ENCODE data around the gene TBC1D19. TPM values are rescaled to one million over a fixed set of nuclear protein-coding genes. Genes with fewer than 3 reads are reported as not detected.

The TBC1D19 gene
- total and polyA plus RNA-seq, 9 of the 15 experiments (the other 6 are each of a cell fraction or from before 2014, with no cell fraction given), result 0.73 to 5.6 (median 3.7) TPM

DNA sequence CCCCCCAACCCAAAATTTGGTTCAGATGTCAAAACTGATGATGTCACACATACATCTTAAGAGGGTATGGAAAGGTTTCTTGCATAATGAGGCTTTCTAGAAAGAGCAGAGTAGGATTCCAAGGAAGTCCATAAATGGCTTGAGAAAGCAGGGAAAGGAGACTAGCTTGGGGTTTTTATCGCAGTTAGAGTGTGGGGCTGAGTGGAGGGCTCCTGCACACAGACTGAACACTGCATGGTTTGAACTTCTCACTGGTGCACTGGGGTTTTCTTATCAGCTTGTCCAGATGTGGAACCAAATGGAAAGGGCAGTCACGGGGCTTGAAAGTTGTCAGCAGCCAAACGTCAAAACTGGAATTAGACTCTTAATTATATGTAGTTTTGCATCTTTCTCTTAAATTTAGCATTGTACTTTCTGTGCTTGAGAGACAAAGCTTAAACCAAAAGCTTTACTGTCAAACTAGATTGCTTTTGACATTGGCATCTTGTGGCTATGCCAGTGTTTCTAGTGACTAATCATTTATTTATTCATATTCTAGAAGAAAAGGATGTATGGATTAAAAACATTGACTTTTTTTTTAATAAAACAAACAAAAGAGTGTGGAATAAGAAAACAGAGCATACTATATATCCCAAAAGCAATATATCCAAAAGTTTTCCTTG, 198.4 kb downstream of the TBC1D19 start (continued):
- TF ChIP-seq, protein P1, sequence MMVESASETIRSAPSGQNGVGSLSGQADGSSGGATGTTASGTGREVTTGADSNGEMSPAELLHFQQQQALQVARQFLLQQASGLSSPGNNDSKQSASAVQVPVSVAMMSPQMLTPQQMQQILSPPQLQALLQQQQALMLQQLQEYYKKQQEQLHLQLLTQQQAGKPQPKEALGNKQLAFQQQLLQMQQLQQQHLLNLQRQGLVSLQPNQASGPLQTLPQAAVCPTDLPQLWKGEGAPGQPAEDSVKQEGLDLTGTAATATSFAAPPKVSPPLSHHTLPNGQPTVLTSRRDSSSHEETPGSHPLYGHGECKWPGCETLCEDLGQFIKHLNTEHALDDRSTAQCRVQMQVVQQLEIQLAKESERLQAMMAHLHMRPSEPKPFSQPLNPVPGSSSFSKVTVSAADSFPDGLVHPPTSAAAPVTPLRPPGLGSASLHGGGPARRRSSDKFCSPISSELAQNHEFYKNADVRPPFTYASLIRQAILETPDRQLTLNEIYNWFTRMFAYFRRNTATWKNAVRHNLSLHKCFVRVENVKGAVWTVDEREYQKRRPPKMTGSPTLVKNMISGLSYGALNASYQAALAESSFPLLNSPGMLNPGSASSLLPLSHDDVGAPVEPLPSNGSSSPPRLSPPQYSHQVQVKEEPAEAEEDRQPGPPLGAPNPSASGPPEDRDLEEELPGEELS (CRISPR knock-in tag; IDR thresholded peaks at IDR 0.05; ENCODE audit: borderline replicate concordance), result no peak
- TF ChIP-seq, protein P2, sequence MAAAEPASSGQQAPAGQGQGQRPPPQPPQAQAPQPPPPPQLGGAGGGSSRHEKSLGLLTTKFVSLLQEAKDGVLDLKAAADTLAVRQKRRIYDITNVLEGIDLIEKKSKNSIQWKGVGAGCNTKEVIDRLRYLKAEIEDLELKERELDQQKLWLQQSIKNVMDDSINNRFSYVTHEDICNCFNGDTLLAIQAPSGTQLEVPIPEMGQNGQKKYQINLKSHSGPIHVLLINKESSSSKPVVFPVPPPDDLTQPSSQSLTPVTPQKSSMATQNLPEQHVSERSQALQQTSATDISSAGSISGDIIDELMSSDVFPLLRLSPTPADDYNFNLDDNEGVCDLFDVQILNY (CRISPR knock-in tag; IDR thresholded peaks at IDR 0.05), result no peak
- TF ChIP-seq ZNF551 (CRISPR knock-in tag; IDR thresholded peaks at IDR 0.05), result no peak
- no peak for TF ChIP-seq MCM3 (IDR thresholded peaks at IDR 0.05)
- TF ChIP-seq ARID2 (IDR thresholded peaks at IDR 0.05), result no peak
- peak; percentile 65 for TF ChIP-seq HDAC3 (IDR thresholded peaks at IDR 0.05; ENCODE audit: borderline replicate concordance, partially characterized antibody)
- TF ChIP-seq MECOM (CRISPR knock-in tag; IDR thresholded peaks at IDR 0.05), result no peak
- peak; percentile 98 for TF ChIP-seq MEIS2 (IDR thresholded peaks at IDR 0.05; ENCODE audit: partially characterized antibody)
- no peak for TF ChIP-seq DIDO1 (tag; IDR thresholded peaks at IDR 0.05; ENCODE audit: low read depth)
- TF ChIP-seq DNMT1 (IDR thresholded peaks at IDR 0.05), result no peak
- no peak for TF ChIP-seq KHSRP (IDR thresholded peaks at IDR 0.05)
- TF ChIP-seq HNRNPLL (IDR thresholded peaks at IDR 0.05; ENCODE audit: low read depth, low read length, poor library complexity, severe bottlenecking), result no peak
- TF ChIP-seq EHMT2 (IDR thresholded peaks at IDR 0.05), result peak; percentile 48; the same call in 1 of the 2 replicates
- no peak for TF ChIP-seq NCOA6 (IDR thresholded peaks at IDR 0.05)
- no peak for TF ChIP-seq ZKSCAN3 (CRISPR knock-in tag; IDR thresholded peaks at IDR 0.05)
- no peak for TF ChIP-seq SMARCA5 (IDR thresholded peaks at IDR 0.05)
- no peak; a peak in 1 of 4 replicates for TF ChIP-seq NONO (IDR thresholded peaks at IDR 0.05; ENCODE audit: low read depth in 2 of 2, low read length in 1 of 2)
- no peak for TF ChIP-seq ETS2 (tag; IDR thresholded peaks at IDR 0.05; ENCODE audit: borderline replicate concordance, poor library complexity, severe bottlenecking)
- no peak for TF ChIP-seq C11orf30 (IDR thresholded peaks at IDR 0.05; ENCODE audit: low read depth)
- TF ChIP-seq CBFA2T2 (conservative IDR thresholded peaks at IDR 0.05), result peak; percentile 89
- TF ChIP-seq HIVEP1 (CRISPR knock-in tag; IDR thresholded peaks at IDR 0.05), result no peak
- TF ChIP-seq, protein P3, sequence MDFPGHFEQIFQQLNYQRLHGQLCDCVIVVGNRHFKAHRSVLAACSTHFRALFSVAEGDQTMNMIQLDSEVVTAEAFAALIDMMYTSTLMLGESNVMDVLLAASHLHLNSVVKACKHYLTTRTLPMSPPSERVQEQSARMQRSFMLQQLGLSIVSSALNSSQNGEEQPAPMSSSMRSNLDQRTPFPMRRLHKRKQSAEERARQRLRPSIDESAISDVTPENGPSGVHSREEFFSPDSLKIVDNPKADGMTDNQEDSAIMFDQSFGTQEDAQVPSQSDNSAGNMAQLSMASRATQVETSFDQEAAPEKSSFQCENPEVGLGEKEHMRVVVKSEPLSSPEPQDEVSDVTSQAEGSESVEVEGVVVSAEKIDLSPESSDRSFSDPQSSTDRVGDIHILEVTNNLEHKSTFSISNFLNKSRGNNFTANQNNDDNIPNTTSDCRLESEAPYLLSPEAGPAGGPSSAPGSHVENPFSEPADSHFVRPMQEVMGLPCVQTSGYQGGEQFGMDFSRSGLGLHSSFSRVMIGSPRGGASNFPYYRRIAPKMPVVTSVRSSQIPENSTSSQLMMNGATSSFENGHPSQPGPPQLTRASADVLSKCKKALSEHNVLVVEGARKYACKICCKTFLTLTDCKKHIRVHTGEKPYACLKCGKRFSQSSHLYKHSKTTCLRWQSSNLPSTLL (IDR thresholded peaks at IDR 0.05), result no peak
- no peak for TF ChIP-seq ZNF140 (CRISPR knock-in tag; IDR thresholded peaks at IDR 0.05)
- TF ChIP-seq LARP7 (IDR thresholded peaks at IDR 0.05), result no peak
- no peak for TF ChIP-seq TCF7L2 (IDR thresholded peaks at IDR 0.05; ENCODE audit: low read depth, low read length)
- no peak for TF ChIP-seq XRCC4 (IDR thresholded peaks at IDR 0.05; ENCODE audit: extremely low read depth, insufficient read depth, insufficient read length)
- TF ChIP-seq TSC22D4 (tag; IDR thresholded peaks at IDR 0.05), result no peak
